ENCODE measurements around the gene SLC37A3.
"Not testable (repeated sequence)": the region's sequence is repeated elsewhere in the genome, so short reads cannot be mapped to it uniquely, and the experiment has no call there.

SLC37A3 gene, protein sequence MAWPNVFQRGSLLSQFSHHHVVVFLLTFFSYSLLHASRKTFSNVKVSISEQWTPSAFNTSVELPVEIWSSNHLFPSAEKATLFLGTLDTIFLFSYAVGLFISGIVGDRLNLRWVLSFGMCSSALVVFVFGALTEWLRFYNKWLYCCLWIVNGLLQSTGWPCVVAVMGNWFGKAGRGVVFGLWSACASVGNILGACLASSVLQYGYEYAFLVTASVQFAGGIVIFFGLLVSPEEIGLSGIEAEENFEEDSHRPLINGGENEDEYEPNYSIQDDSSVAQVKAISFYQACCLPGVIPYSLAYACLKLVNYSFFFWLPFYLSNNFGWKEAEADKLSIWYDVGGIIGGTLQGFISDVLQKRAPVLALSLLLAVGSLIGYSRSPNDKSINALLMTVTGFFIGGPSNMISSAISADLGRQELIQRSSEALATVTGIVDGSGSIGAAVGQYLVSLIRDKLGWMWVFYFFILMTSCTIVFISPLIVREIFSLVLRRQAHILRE

DNA sequence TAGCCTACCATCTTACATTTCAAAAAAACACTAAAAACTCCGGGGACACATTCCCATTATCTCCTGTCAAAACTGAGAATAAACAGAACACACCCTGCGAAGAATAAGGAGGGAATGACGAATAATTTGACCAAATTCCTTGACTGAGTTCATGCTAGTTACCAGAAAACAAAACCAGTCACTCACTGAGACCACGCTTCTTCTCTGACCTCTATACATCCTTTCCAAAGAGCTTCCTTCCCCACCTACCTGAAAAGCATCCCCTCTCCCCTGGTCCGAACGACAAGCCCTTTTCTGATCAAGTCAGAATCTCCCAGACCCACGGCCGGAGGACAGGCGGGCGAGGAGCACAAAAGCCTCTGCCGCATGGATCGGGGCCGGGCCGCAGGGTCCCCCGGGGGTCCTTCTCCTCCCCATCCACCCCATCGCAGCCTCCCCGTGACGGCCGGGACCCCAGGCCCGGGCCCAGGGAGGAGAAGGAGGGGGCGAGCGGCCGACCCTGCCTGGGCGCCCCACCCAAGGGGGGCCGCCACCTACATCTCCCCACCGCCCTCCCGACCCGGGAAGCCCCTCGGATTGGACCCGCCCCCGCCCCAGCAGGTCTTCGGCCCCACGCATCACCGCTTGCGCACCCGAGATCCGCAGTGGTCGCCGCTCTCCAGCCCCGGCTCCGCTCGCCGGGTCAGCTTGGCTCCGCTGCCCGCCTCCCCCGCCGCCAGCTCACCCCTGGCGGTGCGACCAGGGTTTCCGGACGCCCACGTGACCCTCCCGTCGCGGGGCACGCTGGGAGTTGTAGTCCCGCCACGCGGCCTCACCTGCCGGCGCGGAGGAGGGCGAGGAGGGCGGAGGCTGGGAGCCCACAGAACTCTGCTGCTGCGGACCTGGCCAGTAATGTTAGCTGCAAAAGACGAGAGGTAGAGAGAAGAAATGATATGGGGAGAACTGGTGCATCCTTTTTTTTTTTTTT lies at the start of gene SLC37A3:
Gene SLC37A3 (minus strand): TSS at position 747 of the 967 bp plus-strand sequence. CDS start 16,004 bp downstream, outside the sequence.
- peak; percentile 88 for DNase-seq

DNA sequence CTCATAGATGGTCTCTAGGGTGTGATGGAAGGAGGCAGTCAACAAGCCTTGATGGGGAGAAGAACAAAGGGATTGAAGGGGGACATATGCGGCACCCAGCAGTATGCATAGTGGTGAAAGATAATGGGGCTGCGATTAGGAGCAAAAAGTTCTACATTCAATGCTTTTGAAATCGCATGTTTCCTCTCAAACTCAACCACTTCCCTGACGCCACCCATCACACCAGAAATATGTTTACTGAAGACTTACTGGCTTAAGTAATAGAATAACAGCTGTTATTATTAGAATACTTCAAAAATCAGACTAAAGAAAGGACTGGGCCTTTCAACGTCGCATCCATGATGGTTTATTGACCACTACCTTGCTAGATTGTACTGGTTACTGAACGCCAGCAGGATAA lies 49.5 kb upstream of the SLC37A3 start:
- no peak for DNase-seq

DNA sequence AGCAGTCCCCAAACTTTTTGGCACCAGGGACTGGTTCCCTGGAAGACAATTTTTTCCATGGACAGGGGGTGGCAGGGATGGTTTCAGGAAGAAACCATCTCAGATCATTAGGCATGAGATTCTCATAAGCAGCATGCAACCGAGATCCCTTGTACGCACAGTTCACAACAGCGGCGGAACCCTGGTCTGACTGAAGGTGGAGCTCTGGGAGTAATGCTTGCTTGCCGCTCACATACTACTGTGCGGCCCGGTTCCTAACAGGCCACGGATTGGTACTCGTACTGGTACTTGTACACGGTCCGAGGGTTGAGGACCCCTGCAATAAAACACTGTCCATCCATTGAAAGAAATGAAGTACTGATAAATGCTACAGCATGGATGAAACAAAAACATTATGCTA lies 48.1 kb upstream of the SLC37A3 start:
- DNase-seq = no peak

DNA sequence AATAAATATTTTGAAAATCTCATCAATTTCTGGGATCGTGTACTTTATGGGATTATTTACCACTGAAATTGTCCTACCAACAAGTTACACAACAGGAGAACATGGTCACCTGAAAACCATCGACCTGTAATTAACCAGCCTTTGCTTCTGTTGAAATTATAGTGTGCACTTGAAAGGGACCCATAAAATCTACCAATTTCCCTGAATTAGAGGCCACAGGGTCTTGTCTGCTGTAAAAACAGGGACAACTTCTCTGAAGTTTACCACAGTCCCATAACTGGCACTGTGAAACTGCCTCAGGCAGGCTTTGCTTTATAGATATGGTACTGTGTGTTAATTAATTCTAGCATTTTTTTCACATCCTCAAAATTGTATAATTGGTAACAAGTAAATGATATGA lies 43.2 kb upstream of the SLC37A3 start:
- no peak for DNase-seq

DNA sequence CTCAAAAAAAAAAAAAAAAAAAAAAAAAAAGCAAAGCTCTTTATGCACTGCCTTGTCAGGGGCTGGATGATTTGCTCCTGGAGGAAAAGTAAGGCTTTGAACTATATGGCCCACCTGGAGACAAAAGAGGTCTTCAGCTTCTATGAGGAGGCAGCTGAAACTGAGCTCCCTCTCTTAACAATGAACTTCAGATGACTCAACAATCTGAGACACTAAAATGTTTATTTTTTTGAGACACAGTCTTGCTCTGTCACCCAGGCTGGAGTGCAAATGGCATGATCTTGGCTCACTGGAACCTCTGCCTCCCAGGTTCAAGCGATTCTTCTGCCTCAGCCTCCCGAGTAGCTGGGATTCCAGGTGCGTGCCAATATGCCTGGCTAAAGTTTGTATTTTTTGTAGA lies 42.3 kb upstream of the SLC37A3 start:
- DNase-seq = no peak

DNA sequence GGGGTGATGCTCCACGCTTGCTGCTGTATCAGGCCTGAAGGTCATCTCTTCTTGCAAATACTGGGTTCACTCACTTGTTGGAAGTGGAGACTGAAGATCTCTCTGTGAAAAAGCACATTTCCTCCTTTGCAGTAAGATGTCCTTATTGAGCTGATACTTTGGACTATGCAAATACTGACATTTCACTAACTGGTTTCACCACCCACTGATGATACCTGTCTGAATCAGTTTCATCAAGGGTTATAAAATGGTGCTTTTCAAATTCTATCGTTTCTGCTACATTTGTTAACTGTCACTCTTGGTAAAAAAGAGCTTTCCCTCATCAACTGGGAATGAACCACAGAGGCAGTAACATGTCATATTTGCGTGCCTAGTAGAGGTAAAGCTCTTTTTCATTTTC lies 41.0 kb upstream of the SLC37A3 start:
- DNase-seq = no peak

DNA sequence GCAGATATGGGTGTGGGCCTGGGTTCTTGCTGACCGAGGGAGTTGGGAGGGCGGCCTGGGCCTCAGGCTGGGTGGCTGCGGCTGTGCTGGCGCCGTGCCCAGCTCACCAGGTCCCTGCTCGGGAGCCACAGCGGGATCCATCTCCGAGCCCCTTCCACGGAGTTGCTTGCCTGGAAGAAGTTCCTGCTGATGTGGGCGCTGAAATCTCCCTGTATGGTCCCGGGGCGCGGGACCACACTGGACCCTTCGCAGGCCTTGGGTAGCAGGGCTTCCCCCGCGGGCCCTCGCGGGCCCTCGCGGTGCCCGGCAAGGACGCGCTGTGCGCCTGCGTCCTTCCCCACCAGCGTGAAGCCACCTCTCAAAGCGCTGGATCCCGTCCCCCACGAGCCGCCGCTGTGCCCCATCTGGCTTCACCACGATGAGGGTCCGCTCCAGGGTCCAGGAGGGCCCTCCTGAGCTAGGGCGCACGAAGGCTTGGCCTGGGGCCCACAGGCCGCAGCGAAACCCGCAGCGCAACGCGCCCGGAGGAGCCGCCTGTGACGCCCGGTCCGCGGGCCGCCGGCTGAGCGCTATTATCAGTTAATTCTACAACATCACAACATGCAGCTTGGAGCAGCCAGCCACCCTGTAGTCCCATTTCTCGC lies 37.0 kb upstream of the SLC37A3 start:
- no peak for DNase-seq

DNA sequence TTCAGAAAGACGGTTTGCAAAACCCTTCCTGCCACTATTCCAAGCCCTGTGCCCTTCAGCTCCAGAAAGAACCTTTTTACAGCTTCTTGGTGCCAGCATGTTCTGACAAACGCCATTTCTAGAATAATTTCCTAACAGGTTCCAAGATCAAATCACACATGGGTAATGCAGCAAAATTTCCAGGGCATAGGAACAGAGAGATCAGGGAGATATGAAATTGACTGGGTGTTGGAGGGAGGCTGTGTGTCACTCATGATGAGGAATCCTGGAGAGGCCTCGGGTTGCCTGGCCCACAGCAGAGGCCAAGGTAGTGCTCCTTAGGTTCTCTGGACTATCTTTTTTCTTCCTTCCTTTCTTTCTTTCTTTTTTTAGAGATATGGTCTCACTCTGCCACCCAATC lies 35.1 kb upstream of the SLC37A3 start:
- DNase-seq = no peak

DNA sequence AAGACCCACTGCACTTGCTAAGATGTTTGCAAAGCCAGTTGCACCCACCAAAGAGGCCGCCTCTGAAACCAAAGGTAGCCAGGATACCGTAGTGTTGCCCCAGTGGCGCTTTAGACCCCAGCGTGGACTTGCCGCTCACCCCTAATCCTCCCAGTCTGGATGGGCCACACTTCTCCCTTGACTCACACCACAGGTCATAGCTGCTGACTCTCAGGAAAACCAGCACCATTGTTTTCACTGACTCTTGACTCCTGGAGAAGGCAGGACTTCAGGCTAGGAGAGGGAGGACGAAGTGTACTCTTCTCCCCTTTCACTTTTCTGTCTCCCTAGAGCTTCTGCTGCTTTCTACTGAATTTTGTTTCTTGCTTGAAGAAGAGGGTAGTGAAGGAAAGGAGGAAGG lies 27.8 kb upstream of the SLC37A3 start:
- no peak for DNase-seq

DNA sequence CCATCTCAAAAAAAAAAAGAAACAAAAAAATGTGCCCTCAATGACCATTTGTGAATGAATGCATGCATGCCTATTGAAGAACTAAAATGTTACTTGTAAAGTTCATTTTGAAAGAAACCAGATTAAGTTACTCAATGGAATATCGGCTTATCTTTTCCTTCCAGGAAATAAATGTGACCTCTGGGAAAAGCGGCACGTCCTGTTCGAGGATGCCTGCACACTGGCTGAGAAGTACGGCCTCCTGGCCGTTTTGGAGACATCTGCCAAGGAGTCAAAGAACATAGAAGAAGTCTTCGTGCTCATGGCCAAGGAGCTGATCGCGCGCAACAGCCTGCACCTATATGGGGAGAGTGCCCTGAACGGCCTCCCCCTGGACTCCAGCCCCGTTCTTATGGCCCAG lies 27.4 kb upstream of the SLC37A3 start:
- no peak for DNase-seq

DNA sequence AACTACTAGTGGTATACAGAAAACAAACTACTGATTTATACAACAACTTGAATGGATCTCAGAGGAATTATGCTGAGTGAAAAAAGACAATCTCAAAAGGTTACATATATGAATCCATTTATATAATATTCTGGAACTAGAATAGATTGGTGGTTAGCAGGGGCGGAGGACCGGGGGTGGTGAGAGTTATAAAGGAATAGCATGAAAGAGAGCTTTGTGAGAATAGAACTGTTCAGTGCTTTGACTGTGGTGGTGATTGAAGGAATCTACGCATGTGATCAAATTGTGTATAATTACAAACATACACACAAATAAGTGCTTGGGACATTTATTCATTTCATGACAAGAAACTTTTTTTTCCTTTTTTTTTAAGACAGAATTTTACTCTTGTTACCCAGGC lies 25.2 kb upstream of the SLC37A3 start:
- no peak for DNase-seq

DNA sequence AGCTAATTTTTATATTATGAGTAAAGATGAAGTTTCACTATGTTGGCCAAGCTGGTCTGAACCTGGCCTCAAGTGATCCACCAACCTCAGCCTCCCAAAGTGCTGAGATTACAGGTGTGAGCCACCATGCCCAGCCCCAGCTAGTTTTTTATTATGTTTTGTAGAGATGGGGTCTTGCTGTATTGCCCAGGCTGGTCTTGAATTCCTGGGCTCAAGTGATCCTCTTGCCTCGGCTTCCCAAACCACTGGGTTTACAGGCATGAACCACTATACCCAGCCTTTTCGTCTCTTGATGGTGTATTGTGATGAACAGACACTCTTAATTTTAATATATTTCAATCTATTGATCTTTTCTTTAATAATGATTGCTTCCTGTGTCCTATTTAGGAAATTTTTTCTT lies 23.2 kb upstream of the SLC37A3 start:
- no peak for DNase-seq

DNA sequence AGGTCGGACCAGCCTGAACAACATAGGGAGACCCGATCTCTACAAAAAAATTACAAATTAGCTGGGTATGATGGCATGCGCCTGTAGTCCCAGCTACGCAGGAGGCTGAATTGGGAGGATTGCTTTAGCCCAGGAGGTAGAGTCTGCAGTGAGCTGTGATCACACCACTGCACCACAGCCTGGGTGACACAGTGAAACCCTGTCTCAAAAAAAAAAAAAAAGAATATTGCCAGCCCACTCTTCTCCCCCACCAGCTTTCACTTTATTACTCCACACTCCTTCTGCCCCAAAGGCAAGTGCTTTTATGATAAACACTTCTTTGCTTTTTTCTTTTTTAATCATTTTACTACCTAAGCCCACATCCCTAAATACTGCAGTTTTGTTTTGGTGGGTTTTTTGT lies 20.3 kb upstream of the SLC37A3 start:
- no peak for DNase-seq

DNA sequence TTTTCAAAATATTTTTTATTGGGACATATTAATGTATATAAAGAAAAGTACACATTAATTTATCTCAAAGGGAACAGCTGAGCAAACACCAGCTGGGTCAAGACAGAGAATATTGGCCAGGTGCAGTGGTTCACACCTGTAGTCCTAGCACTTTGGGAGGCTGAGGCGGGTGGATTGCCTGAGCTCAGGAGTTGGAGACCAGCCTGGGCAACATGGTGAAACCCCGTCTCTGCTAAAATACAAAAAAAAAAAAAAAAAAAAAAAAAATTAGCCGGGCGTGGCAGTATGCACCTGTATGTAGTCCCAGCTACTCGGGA lies 19.8 kb upstream of the SLC37A3 start:
- not testable (repeated sequence) for DNase-seq

DNA sequence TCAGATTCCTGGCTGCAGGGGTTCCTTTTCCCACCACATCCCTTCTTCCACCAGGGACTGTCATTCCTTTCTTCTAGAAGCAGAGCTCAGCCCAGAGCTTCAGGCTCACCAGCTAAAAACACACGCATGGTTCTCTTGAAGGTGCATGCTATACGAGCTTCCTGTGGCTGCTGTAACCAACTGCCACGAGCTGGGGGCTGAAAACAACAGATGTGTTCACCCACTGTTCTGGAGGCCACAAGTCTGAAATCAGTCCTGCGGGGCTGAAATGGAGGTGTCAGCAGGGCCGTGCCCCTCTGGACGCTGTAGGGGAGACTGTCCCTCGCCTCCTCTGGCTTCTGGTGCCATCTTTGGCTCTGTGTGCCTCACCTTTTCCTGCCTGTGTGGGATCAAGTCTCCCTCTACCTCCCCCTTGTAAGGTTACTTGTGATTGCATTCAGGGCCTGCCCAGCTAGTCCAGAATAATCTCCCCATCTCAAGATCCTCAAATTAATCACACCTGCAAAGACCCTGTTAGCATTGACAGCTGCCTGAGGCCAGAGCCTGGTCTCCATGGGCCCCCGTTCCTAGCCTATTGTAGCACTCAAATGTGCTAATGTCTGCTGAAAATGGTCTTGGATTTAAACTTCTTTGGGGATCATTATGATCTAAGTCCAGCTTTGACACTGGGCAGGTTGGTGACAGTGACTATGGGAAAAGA lies 19.3 kb upstream of the SLC37A3 start:
- DNase-seq = peak; percentile 36

DNA sequence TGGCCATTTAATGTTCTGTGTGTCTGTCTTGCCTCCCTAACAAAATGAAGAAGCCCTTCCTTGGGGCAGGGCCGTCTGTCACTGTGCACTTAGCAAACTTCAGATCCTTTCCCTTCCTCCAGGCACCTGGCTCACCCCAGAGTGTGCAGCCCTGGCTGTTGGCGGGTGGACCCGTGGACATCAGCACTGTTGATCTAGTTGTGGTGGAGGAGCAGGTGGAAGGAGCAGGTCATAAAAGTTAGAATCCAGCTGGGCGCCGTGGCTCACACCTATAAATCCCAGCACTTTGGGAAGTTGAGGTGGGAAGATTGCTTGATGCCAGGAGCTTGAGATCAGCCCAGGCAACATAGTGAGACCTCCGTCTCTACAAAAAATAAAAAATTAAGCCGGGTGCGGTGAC lies 18.2 kb upstream of the SLC37A3 start:
- no peak for DNase-seq

DNA sequence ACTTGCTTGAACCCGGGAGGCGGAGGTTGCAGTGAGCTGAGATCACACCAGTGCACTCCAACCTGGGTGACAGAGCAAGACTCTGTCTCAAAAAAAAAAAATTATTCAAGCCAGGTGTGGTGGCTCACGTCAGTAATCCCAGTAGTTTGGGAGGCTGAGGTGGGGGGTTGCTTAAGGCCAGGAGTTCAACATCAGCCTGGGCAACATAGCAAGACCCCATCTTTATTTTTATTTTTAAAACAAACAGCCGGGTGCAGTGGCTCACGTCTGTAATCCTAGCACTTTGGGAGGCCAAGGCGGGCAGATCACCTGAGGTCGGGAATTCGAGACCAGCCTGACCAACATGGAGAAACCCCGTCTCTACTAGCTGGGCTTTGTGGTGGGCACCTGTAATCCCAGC lies 17.5 kb upstream of the SLC37A3 start:
- not testable (repeated sequence) for DNase-seq

DNA sequence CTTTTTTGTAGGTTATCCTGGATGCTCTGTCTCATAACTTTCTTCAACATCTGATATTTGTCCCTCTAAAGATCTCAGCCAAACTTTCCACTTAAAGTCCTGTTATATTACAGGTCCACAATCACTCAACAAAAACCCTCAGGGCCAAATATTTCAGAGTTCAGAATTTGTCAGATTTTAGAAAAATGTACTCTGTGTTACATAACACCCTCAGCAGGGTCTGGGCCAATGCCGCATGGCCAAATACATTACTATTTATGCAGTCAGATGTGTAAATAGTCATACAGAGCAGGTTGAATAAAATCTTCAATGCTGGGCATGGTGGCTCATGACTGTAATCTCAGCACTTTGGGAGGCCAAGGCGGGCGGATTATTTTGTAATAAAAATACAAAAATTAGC lies 17.0 kb upstream of the SLC37A3 start:
- DNase-seq = no peak

DNA sequence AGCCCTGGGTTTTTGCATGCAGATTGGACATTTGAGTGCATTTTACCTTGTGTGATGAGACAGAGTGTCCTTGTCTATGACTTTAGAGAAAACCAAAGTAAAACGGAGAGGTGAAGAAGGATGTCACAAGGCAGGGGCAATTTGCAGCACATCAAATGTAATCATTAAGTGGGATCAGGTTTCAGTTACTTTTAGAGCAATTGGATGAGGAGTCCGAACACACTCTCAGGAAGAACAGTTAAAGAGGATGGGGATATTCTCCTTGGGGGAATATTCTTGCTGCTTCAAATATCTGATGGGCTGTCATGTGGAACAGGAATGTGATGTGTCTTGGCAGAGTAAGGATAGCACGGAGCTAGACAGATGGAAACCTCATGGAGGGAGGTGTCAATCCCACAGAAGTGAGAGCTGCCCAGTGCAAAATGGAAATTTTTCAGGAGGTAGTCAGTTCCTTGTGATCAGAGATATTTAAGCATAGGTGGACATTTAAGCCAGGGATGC lies 6.3 kb upstream of the SLC37A3 start:
- DNase-seq = no peak

DNA sequence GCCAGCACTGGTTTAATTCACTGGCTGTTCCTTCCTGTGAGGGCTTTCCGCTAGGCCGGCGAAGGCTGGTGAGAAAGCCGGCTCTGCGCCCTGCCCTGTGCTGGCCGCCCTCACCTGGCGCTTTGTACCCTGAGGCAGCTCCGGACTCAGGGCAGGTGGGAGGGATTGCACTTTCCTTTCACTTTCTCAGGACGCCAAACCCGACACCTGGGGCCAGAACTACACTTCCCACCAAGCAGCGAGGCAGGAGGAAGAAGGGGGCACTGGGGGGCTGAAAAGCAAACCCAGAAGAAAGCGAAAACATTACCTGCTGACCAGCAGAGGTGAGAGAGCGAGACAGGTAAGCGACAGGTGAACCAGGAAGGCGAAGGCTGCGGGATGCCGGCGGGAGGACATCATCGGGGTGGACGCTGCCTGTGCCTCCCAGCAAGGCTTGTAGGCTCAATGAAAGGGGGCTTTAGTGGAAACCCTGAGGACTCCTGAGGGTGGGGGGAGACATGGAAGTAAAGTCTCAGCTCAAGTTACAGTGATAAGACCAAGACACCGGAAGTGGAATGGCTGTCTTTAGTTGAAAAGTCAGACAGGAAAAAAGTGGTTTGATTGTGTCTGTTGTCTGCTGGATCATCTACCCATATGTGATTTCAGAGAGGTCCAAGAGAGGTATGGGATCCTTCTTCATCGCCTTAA lies 5.7 kb upstream of the SLC37A3 start, which contains the start of gene RAB19:
Gene RAB19 (plus strand): TSS at position 181 of the 687 bp plus-strand sequence. CDS start 3,589 bp downstream, outside the sequence.
- DNase-seq = no peak

DNA sequence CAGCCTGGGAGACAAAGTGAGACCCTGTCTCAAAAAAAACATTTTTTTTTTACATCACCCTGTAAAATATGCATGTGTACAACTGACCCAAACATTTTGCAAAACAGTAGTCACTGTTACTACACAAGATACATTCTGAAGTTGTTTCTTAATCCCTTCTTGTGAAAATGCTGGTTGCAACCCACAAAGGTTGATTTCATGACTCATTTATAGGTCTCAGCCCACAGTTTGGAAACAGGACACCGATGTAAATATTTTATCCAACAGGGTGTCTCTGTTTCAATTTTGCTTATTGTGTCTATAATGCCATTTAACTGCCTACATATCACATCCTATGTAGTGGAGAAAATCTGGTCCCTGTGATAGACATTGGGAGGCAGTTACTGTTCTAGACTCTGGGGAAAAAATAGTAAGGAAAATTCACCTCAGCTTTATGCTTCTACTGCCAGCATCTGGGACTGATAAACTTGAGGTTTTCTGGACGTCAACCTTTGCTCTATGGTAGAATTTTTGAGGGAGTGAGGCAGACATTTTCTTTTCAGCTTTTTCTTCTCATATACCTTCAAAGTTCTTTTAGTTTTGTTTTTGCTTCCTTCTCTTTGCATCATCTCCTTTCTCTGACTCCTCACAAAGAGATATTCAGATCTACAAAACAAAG lies 4.0 kb upstream of the SLC37A3 start:
- DNase-seq = no peak

All from NCI-H82 (cell line).